NCI-H2196 treated with DMSO at 0.1 percent for 48 hours (cell line): ENCODE measurements around the gene PIK3AP1.
"Not testable (repeated sequence)": the region's sequence is repeated elsewhere in the genome, so short reads cannot be mapped to it uniquely, and the experiment has no call there.

Experiments used
- DNase-seq: peaks from one replicate; lab custom pipeline; 2025; ENCODE audit not compliant: unreplicated experiment; lab: John Stamatoyannopoulos, UW

The PIK3AP1 gene

DNA sequence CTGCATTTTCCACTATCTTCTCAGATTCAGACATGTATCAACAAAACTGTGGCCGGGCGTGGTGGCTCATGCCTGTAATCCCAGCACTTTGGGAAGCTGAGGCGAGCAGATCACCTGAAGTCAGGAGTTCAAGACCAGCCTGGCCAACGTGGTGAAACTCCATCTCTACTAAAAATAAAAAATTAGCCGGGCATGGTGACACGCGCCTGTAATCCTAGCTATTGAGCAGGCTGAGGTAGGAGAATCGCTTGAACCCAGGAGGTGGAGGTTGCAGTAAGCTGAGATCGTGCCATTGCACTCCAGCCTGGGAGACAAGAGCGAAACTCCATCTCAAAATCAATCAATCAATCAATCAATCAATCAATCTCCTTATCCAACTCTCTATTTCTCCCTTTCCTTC lies 174.8 kb downstream of the PIK3AP1 start:
- not testable (repeated sequence) for DNase-seq
